Neural crest cell (in vitro differentiated cells): Measurements from ENCODE around the gene EPHA4. TPM values are rescaled to one million over a fixed set of nuclear protein-coding genes. Genes with fewer than 3 reads are reported as not detected.
A peak's percentile ranks its signal among the peaks of the same experiment; 100 is the strongest.

Source experiments
- DNase-seq: peaks from one replicate; pipeline ENCODE4 v3.0.0; 2021; ENCODE audit warnings: low read depth, mixed read lengths, low spot score
- H3K27ac Mint-ChIP-seq: one replicate; pipeline ENCODE4 v1.8.0; 2021; ENCODE audit warnings: mild to moderate bottlenecking, mixed read lengths; ENCODE audit not compliant: unreplicated experiment
- H3K27me3 Mint-ChIP-seq: 2 replicates; pipeline ENCODE4 v1.8.0; 2021; ENCODE audit warnings: low read depth, mild to moderate bottlenecking, mixed read lengths
- H3K36me3 Mint-ChIP-seq: 2 replicates; pipeline ENCODE4 v1.8.0; 2021; ENCODE audit warnings: low read depth, mild to moderate bottlenecking, mixed read lengths
- H3K4me1 Mint-ChIP-seq: 2 replicates; pipeline ENCODE4 v1.8.0; 2021; ENCODE audit warnings: mixed read lengths
- H3K4me3 Mint-ChIP-seq: one replicate; pipeline ENCODE4 v1.8.0; 2021; ENCODE audit warnings: mild to moderate bottlenecking, mixed read lengths
- H3K9me3 Mint-ChIP-seq: 2 replicates; pipeline ENCODE4 v1.8.0; 2021; ENCODE audit warnings: mixed read lengths
- CTCF ChIP-seq: fragments of 200-600 bp; sonication (generic); conservative IDR thresholded peaks from 2 replicates; pipeline ENCODE4 v1.5.0; 2021; ENCODE audit warnings: antibody characterized with exemption, mild to moderate bottlenecking
- total RNA-seq: library from RNA; stranded (reverse); gene quantifications from 2 replicates; pipeline ENCODE4 v1.2.1, GENCODE V29; 2021

The EPHA4 gene
- total RNA-seq, 1 donor from 2014 or later = 108 TPM

- Mint-ChIP-seq H3K4me3 (no peak overlapping the region), H3K27ac (no peak overlapping the region), H3K4me1 (peaks cover 40% of the 10 kb centered on the region), H3K27me3 (no peaks in the 10 kb centered on the region), H3K36me3 (no peaks in the 10 kb centered on the region), H3K9me3 (no peaks in the 10 kb centered on the region)
- no peak for TF ChIP-seq CTCF
- DNase-seq = no peak
Observed at GRCh38 chr2:221533299-221533698, 38.8 kb downstream of the EPHA4 start.

GRCh38 chr2:221532641-221533040 lies 39.5 kb downstream of the EPHA4 start:
- no peaks in the 10 kb centered on the region for H3K9me3 Mint-ChIP-seq
- H3K4me3 Mint-ChIP-seq = no peak overlapping the region
- H3K4me1 Mint-ChIP-seq = peaks cover 46% of the 10 kb centered on the region
- DNase-seq = no peak
- no peaks in the 10 kb centered on the region for H3K36me3 Mint-ChIP-seq
- no peaks in the 10 kb centered on the region for H3K27me3 Mint-ChIP-seq
- peak overlapping the region; percentile 36 for H3K27ac Mint-ChIP-seq
- no peak for TF ChIP-seq CTCF

- Mint-ChIP-seq H3K9me3 (no peaks in the 10 kb centered on the region), H3K4me1 (peaks cover 54% of the 10 kb centered on the region), H3K27ac (no peak overlapping the region), H3K4me3 (no peak overlapping the region), H3K36me3 (no peaks in the 10 kb centered on the region), H3K27me3 (no peaks in the 10 kb centered on the region)
- no peak for TF ChIP-seq CTCF
- no peak for DNase-seq
Observed at GRCh38 chr2:221530653-221531037, 41.5 kb downstream of the EPHA4 start.

GRCh38 chr2:221529943-221530652 lies 42.0 kb downstream of the EPHA4 start:
- no peak overlapping the region for H3K27ac Mint-ChIP-seq
- H3K4me1 Mint-ChIP-seq = peaks cover 58% of the 10 kb centered on the region
- H3K4me3 Mint-ChIP-seq = no peak overlapping the region
- no peaks in the 10 kb centered on the region for H3K27me3 Mint-ChIP-seq
- TF ChIP-seq CTCF = no peak
- DNase-seq = no peak
- no peaks in the 10 kb centered on the region for H3K9me3 Mint-ChIP-seq
- no peaks in the 10 kb centered on the region for H3K36me3 Mint-ChIP-seq

- Mint-ChIP-seq H3K27ac (no peak overlapping the region), H3K27me3 (no peaks in the 10 kb centered on the region), H3K9me3 (no peaks in the 10 kb centered on the region), H3K36me3 (no peaks in the 10 kb centered on the region), H3K4me1 (peaks cover 59% of the 10 kb centered on the region), H3K4me3 (no peak overlapping the region)
- DNase-seq = no peak
- no peak for TF ChIP-seq CTCF
Observed at GRCh38 chr2:221529177-221529942, 42.7 kb downstream of the EPHA4 start.
